ENCODE measurements around the gene REXO5.
"Not testable (repeated sequence)": the region's sequence is repeated elsewhere in the genome, so short reads cannot be mapped to it uniquely, and the experiment has no call there.

The REXO5 gene

GRCh38 chr16:20849589-20850390 is 43.5 kb downstream of the REXO5 start:
- DNase-seq (ENCODE audit: low read depth, low spot score) = no peak

- no peak for DNase-seq (ENCODE audit: low read depth, low spot score)
Observed at GRCh38 chr16:20850981-20851380, 44.7 kb downstream of the REXO5 start.

GRCh38 chr16:20851601-20852000 is 45.3 kb downstream of the REXO5 start:
- DNase-seq (ENCODE audit: low read depth, low spot score) = no peak

GRCh38 chr16:20853143-20853542 is 46.8 kb downstream of the REXO5 start:
- no peak for DNase-seq (ENCODE audit: low read depth, low spot score)

GRCh38 chr16:20853981-20854620 is 47.8 kb downstream of the REXO5 start:
- DNase-seq (ENCODE audit: low read depth, low spot score) = no peak

- no peak for DNase-seq (ENCODE audit: low read depth, low spot score)
Observed at GRCh38 chr16:20854963-20855362, 48.6 kb downstream of the REXO5 start.

GRCh38 chr16:20857281-20857680 is 51.0 kb downstream of the REXO5 start:
- no peak for DNase-seq (ENCODE audit: low read depth, low spot score)

- no peak for DNase-seq (ENCODE audit: low read depth, low spot score)
Observed at GRCh38 chr16:20859229-20859628, 52.9 kb downstream of the REXO5 start.

GRCh38 chr16:20859699-20860098 is 53.4 kb downstream of the REXO5 start:
- no peak for DNase-seq (ENCODE audit: low read depth, low spot score)

- DNase-seq (ENCODE audit: low read depth, low spot score) = no peak
Observed at GRCh38 chr16:20860361-20860760, 54.0 kb downstream of the REXO5 start.

- DNase-seq (ENCODE audit: low read depth, low spot score) = not testable (repeated sequence)
Observed at GRCh38 chr16:20860995-20861394, 54.7 kb downstream of the REXO5 start.

GRCh38 chr16:20862162-20862960 is 56.0 kb downstream of the REXO5 start:
- no peak for DNase-seq (ENCODE audit: low read depth, low spot score)

GRCh38 chr16:20864376-20864775 is 58.0 kb downstream of the REXO5 start:
- DNase-seq (ENCODE audit: low read depth, low spot score) = not testable (repeated sequence)

- no peak for DNase-seq (ENCODE audit: low read depth, low spot score)
Observed at GRCh38 chr16:20865420-20866131, 59.2 kb downstream of the REXO5 start.

GRCh38 chr16:20866145-20866772 is 59.9 kb downstream of the REXO5 start:
- no peak for DNase-seq (ENCODE audit: low read depth, low spot score)

GRCh38 chr16:20866801-20867200 is 60.5 kb downstream of the REXO5 start:
- no peak for DNase-seq (ENCODE audit: low read depth, low spot score)

- no peak for DNase-seq (ENCODE audit: low read depth, low spot score)
Observed at GRCh38 chr16:20867585-20867984, 61.3 kb downstream of the REXO5 start.

- no peak for DNase-seq (ENCODE audit: low read depth, low spot score)
Observed at GRCh38 chr16:20868890-20869289, 62.6 kb downstream of the REXO5 start.

- DNase-seq (ENCODE audit: low read depth, low spot score) = no peak
Observed at GRCh38 chr16:20870122-20870820, 63.9 kb downstream of the REXO5 start.

GRCh38 chr16:20871258-20871657 is 64.9 kb downstream of the REXO5 start:
- no peak for DNase-seq (ENCODE audit: low read depth, low spot score)

Data from activated naive CD8-positive, alpha-beta T cell treated with anti-CD3 and anti-CD28 coated beads, Interleukin-2, amount 50 U/mL, for 16 hours (primary cell).